GM19328 (cell line): ENCODE data around the gene C2CD4C.
"Not testable (repeated sequence)": the region's sequence is repeated elsewhere in the genome, so short reads cannot be mapped to it uniquely, and the experiment has no call there.

Experiments used
- ATAC-seq: cut with Tn5 transposase; IDR thresholded peaks from one replicate; pipeline ENCODE4 v1.9.1; 2021; ENCODE audit warnings: mild to moderate bottlenecking, moderate library complexity; ENCODE audit not compliant: unreplicated experiment

Gene C2CD4C

GRCh38 chr19:438416-438958 is 29.5 kb upstream of the C2CD4C start:
- ATAC-seq: no peak

GRCh38 chr19:437041-437440 is 28.1 kb upstream of the C2CD4C start:
- ATAC-seq: no peak

- ATAC-seq: no peak
Measured at GRCh38 chr19:436413-436950, 27.5 kb upstream of the C2CD4C start.

- no peak for ATAC-seq
Measured at GRCh38 chr19:435707-436412, 26.9 kb upstream of the C2CD4C start.

- no peak for ATAC-seq
Measured at GRCh38 chr19:435056-435706, 26.2 kb upstream of the C2CD4C start.

GRCh38 chr19:434152-434960 is 25.4 kb upstream of the C2CD4C start:
- no peak for ATAC-seq

- no peak for ATAC-seq
Measured at GRCh38 chr19:430701-431100, 21.8 kb upstream of the C2CD4C start.

- no peak for ATAC-seq
Measured at GRCh38 chr19:428149-428548, 19.2 kb upstream of the C2CD4C start.

GRCh38 chr19:427675-428074 is 18.7 kb upstream of the C2CD4C start:
- ATAC-seq: not testable (repeated sequence)

- no peak for ATAC-seq
Measured at GRCh38 chr19:426725-427445, 17.9 kb upstream of the C2CD4C start.

- ATAC-seq: no peak
Measured at GRCh38 chr19:425056-425455, 16.1 kb upstream of the C2CD4C start.

GRCh38 chr19:424546-424945 is 15.6 kb upstream of the C2CD4C start:
- no peak for ATAC-seq

- no peak for ATAC-seq
Measured at GRCh38 chr19:423691-424466, 14.9 kb upstream of the C2CD4C start.

GRCh38 chr19:422917-423226 is 13.9 kb upstream of the C2CD4C start:
- not testable (repeated sequence) for ATAC-seq

GRCh38 chr19:422213-422916 is 13.4 kb upstream of the C2CD4C start:
- no peak for ATAC-seq

GRCh38 chr19:419721-420515 is 11.0 kb upstream of the C2CD4C start:
- no peak for ATAC-seq

GRCh38 chr19:418761-419671 is 10.1 kb upstream of the C2CD4C start:
- no peak for ATAC-seq

- ATAC-seq: no peak
Measured at GRCh38 chr19:416416-416815, 7.5 kb upstream of the C2CD4C start.
